Adrenal gland (tissue), 12 donors: ENCODE measurements around the gene LCE4A. TPM values are rescaled to one million over a fixed set of nuclear protein-coding genes. Genes with fewer than 3 reads are reported as not detected.

Experiments
- DNase-seq, 7 donors: peaks; one replicate each; pipeline ENCODE4 v3.0.0-alpha.2; 2019 to 2020
- H3K27ac ChIP-seq, 5 donors: fragments of 200-600 bp; sonication (generic) in 4 of 5; 1 replicate in 3 of 5; 2 replicates in 2 of 5; pipeline versions ENCODE4 v1.5.1 to v1.8.0; 2016 to 2020; ENCODE audit warnings: mild to moderate bottlenecking in 1 of 5
- H3K27me3 ChIP-seq: fragments of 200-600 bp; 2 replicates; pipeline ENCODE4 v1.8.0; 2021
- H3K36me3 ChIP-seq, 2 donors: fragments of 200-600 bp; replicated peaks in 1 of 2; 1 replicate in 1 of 2; 2 replicates in 1 of 2; pipeline versions ENCODE4 v1.5.1 to v1.8.0; 2018 to 2022
- H3K4me1 ChIP-seq, 2 donors: fragments of 200-600 bp; replicated peaks in 1 of 2; 1 replicate in 1 of 2; 2 replicates in 1 of 2; pipeline versions ENCODE4 v1.5.1 to v1.8.0; 2018 to 2021
- H3K4me3 ChIP-seq, 4 donors: fragments of 200-600 bp; sonication (generic) in 3 of 4; one replicate each; pipeline ENCODE4 v1.5.1; 2016 to 2018
- H3K9me3 ChIP-seq, 3 donors: fragments of 200-600 bp; sonication (generic) in 1 of 3; replicated peaks in 1 of 3; 1 replicate in 2 of 3; 2 replicates in 1 of 3; pipeline versions ENCODE4 v1.5.1 to v1.8.0; 2016 to 2021
- POLR2A ChIP-seq, 2 donors: fragments of 450-650 bp; IDR thresholded peaks; one replicate each; pipeline ENCODE4 v1.6.1; 2017; ENCODE audit warnings: antibody characterized with exemption in 2 of 2, mild to moderate bottlenecking in 2 of 2, moderate library complexity in 1 of 2
- WGBS, 4 donors: extraction: QIAGEN DNeasy Blood & Tissue Kit in 2 of 4; methylation state at CpG; one replicate each; pipeline versions ENCODE4 v1.1.5 to v1.1.7; 2013 to 2017; 5-methylcytosine and 5-hydroxymethylcytosine counted together
- intact Hi-C, 2 donors: fragments of 100-400 bp; cut with DNase I; formaldehyde crosslinking; loops; one replicate each; pipeline versions ENCODE4 v1.14.1 to v1.15.0; 2022 to 2023
- polyA plus RNA-seq, 3 donors: library from polyadenylated mRNA; stranded (reverse); fragments of 200-250 nt in 2 of 3; fragments of 350-450 nt in 1 of 3; fragmentation: Illumina TruSeq in 1 of 3; extraction: RNeasy Lipid Tissue Mini Kit (QIAGEN cat#74804) in 1 of 3; gene quantifications; one replicate each; pipeline ENCODE4 v1.2.3, GENCODE V29; 2013 to 2014
- total RNA-seq, 9 donors: library from RNA; depleted of rRNA in 4 of 9; stranded (reverse); fragments of >200 nt in 4 of 9; fragments of 120-200 nt in 1 of 9; fragmentation: NEBNext Ultra II Directional in 1 of 9; extraction: Animal tissue kit (Norgen Biotek cat#: 25700) in 1 of 9; gene quantifications; one replicate each; pipeline versions ENCODE4 v1.1.0 to v1.2.4, GENCODE V29; 2013 to 2023
- TF ChIP-seq, protein P1 (sequence below), 6 experiments: fragments of 450-650 bp in 4 of 6; fragments of 200-600 bp in 2 of 6; sonication (generic) in 1 of 6; IDR thresholded peaks; 1 replicate in 5 of 6; 2 replicates in 1 of 6; pipeline versions ENCODE4 v1.5.1 to v1.8.0; 2016 to 2021; ENCODE audit warnings: antibody characterized with exemption in 6 of 6, mild to moderate bottlenecking in 2 of 6, moderate library complexity in 1 of 6
- donor health status: healthy with polysubstance abuse.
- donor health status: Bipolar disorder and iron deficiency.
- donor health status: DM: yes; HTN: yes; CAD: no.
- donor health status: DM: no; HTN: no; CAD: no.
- donor health status: DM: no; HTN: no; CAD: no.
- donor health status: DM: yes; HTN: yes; CAD: no.

The LCE4A gene
- total and polyA plus RNA-seq, 12 donors, result not detected

DNA sequence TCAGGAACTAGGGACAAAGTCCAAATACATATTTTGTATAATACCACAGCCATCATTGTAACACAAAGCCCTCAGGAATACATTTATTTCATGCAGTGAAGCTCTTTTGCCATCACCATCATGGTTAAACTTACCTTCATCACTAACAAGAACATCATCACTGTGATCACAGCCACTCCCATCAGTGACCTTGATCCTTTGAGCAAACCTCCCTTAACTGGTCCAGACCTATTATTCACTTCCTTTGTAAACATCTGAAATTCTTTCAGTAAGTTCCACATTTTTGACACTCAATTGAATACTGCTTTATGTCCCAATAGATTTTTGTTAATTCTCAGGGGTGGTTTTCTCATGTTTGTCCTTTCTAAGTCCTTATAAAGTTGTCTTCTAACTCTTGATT, 33.7 kb downstream of the LCE4A start:
- TF ChIP-seq, protein P1, sequence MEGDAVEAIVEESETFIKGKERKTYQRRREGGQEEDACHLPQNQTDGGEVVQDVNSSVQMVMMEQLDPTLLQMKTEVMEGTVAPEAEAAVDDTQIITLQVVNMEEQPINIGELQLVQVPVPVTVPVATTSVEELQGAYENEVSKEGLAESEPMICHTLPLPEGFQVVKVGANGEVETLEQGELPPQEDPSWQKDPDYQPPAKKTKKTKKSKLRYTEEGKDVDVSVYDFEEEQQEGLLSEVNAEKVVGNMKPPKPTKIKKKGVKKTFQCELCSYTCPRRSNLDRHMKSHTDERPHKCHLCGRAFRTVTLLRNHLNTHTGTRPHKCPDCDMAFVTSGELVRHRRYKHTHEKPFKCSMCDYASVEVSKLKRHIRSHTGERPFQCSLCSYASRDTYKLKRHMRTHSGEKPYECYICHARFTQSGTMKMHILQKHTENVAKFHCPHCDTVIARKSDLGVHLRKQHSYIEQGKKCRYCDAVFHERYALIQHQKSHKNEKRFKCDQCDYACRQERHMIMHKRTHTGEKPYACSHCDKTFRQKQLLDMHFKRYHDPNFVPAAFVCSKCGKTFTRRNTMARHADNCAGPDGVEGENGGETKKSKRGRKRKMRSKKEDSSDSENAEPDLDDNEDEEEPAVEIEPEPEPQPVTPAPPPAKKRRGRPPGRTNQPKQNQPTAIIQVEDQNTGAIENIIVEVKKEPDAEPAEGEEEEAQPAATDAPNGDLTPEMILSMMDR (IDR thresholded peaks at IDR 0.05), result no peak
- TF ChIP-seq POLR2A (IDR thresholded peaks at IDR 0.05), result no peak

DNA sequence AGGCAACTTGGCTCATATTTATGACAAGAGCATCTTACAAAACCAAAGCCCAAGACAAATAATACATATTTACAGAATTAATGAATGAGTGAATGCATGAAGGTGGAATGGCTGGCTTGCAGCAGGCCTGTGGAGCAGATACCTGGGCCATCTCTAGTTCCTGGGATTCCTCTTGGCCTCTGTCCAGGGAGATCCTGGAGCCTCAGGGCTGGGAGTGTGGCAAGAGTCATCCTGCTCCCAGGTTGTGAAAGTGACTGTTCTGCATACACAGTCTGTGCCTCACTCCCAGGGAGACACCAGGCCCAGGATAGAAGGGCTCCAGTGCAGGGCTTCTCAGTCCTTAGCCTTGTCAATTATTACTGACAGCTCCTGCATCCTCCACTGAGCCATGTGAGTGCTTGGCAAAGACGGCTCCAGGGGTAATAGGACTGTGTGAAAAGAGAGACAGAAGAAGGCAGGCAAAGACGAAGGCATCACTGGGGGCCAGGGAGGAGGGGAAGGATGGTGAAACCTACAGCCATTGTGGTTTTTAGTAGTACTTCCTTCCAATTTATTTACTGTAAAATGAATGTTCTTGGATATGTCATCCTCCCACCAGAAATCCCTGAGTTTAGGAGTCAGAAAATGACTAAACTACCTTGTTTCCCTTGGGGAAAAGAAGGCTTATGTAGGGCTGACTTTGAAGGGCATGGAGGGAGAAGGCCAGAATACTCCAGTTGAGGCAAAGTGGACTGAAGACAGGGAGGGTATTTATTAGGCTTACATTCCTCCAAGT, 35.6 kb downstream of the LCE4A start:
- Histone ChIP-seq H3K4me3 (no peak overlapping the region), H3K4me1 (no peaks in the 10 kb centered on the region), H3K9me3 (no peaks in the 10 kb centered on the region), H3K27ac (no peak overlapping the region), H3K27me3 (no peaks in the 10 kb centered on the region), H3K36me3 (no peaks in the 10 kb centered on the region)
- TF ChIP-seq, protein P1 (IDR thresholded peaks at IDR 0.05), result no peak
- no peak for TF ChIP-seq POLR2A (IDR thresholded peaks at IDR 0.05)
- DNase-seq, result no peak
- 51 to 87% (median 66%) methylated on average over 2 of the region's 2 CpGs for WGBS, 4 donors
- intact Hi-C loops, result no loop called here

More for the DNA sequence above, 33.7 kb downstream of the LCE4A start:
- no peak for DNase-seq
- intact Hi-C loops, result no loop called here
- no peaks in the 10 kb centered on the region for H3K9me3 ChIP-seq
- H3K4me1 ChIP-seq, result no peaks in the 10 kb centered on the region
- no peaks in the 10 kb centered on the region for H3K36me3 ChIP-seq
- H3K4me3 ChIP-seq, result no peak overlapping the region
- no peak overlapping the region for H3K27ac ChIP-seq
- H3K27me3 ChIP-seq, result no peaks in the 10 kb centered on the region

DNA sequence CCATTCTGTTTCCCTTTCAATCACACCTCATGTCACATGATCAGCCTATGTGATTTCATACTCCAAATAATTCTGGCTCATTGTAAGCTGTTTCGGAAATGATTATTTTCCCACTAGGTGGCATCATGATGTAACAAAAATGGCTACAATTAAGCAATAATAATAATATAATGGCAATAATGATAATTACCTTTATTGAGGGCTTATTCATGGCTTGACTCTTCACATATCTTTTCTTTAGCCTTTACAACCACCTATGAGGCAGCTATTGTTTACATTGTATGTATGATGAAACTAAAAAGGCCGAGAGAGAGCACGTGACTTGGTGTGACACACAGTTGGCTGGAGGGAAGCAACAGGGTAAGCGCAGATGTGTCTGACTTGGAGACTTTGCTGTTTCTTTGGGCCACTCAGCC, 37.3 kb downstream of the LCE4A start:
- H3K27me3 ChIP-seq, result peaks cover 3% of the 10 kb centered on the region
- 65 to 83% (median 74%) methylated on average over 4 of the region's 4 CpGs for WGBS, 4 donors
- no peaks in the 10 kb centered on the region for H3K9me3 ChIP-seq
- H3K27ac ChIP-seq, result no peak overlapping the region
- H3K4me1 ChIP-seq, result no peaks in the 10 kb centered on the region
- H3K36me3 ChIP-seq, result no peaks in the 10 kb centered on the region
- DNase-seq, result no peak
- TF ChIP-seq, protein P1 (IDR thresholded peaks at IDR 0.05), result no peak
- no peak for TF ChIP-seq POLR2A (IDR thresholded peaks at IDR 0.05)
- intact Hi-C loops, result no loop called here
- H3K4me3 ChIP-seq, result no peak overlapping the region

DNA sequence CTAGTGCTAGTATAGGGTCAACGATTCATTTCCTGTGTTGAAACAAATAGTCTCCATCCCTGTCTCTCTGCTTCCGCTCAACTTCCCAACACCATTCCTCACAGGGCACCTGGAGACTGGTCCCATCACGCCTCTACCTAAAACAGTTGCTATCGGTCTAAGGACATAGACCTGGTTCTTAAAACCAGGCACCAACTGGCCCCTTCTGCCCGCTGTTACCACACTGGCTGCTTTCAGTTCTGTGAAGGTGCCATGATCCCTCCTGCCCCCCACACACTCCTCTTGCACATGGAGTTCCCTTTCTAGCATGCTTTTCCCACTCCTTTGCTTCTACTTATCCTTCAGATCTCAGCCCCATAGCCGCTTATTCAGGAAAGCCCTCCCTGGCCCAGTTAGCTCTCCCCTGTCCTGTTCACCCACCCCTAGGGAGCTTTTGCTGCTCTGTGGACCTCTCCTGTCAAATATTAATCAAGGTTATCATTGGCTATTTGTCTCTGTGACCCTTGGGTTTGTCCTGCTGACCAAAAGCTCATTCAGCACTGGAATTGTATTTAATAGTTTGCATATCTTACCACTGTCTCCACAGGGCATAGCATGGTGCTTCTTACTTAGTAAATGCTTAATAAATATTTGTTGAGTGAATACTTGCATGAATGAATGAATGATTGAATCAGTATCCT, 37.9 kb downstream of the LCE4A start:
- no peak for DNase-seq
- intact Hi-C loops, result no loop called here
- WGBS, 4 donors, result 75 to 84% (median 78%) methylated on average over 6 of the region's 6 CpGs
- H3K36me3 ChIP-seq, result no peaks in the 10 kb centered on the region
- no peak for TF ChIP-seq POLR2A (IDR thresholded peaks at IDR 0.05)
- TF ChIP-seq, protein P1 (IDR thresholded peaks at IDR 0.05), result no peak
- no peaks in the 10 kb centered on the region for H3K4me1 ChIP-seq
- no peak overlapping the region for H3K4me3 ChIP-seq
- H3K27me3 ChIP-seq, result peaks cover 3% of the 10 kb centered on the region
- H3K27ac ChIP-seq, result no peak overlapping the region
- no peaks in the 10 kb centered on the region for H3K9me3 ChIP-seq
